HG03159 (cell line): ENCODE data around the gene CDC42BPG.
A peak's percentile ranks its signal among the peaks of the same experiment; 100 is the strongest.

Experiments used
- ATAC-seq: cut with Tn5 transposase; IDR thresholded peaks from one replicate; pipeline ENCODE4 v1.9.1; 2021; ENCODE audit warnings: mild to moderate bottlenecking, moderate library complexity; ENCODE audit not compliant: unreplicated experiment

CDC42BPG gene

GRCh38 chr11:64793271-64794160, 50.9 kb downstream of the CDC42BPG start:
- ATAC-seq: no peak

- ATAC-seq: no peak
These were observed 52.0 kb downstream of the CDC42BPG start for GRCh38 chr11:64792482-64792881.

- ATAC-seq: no peak
These were observed 52.6 kb downstream of the CDC42BPG start for GRCh38 chr11:64791781-64792291.

GRCh38 chr11:64790205-64791095, 54.0 kb downstream of the CDC42BPG start:
- no peak for ATAC-seq

GRCh38 chr11:64789331-64790204, 54.9 kb downstream of the CDC42BPG start:
- no peak for ATAC-seq

- ATAC-seq: no peak
These were observed 55.9 kb downstream of the CDC42BPG start for GRCh38 chr11:64788321-64789215.

- no peak for ATAC-seq
These were observed 56.7 kb downstream of the CDC42BPG start for GRCh38 chr11:64787526-64788320.

GRCh38 chr11:64786308-64786707, 58.1 kb downstream of the CDC42BPG start:
- ATAC-seq: no peak

GRCh38 chr11:64784813-64785581, 59.5 kb downstream of the CDC42BPG start:
- ATAC-seq: no peak

GRCh38 chr11:64778473-64779298, 65.8 kb downstream of the CDC42BPG start, which contains the start of gene SF1:
SF1 (minus strand) TSS chr11:64778542; CDS start chr11:64778392, 150 bp downstream.
- ATAC-seq: peak; percentile 75

GRCh38 chr11:64778223-64778472, 66.3 kb downstream of the CDC42BPG start:
- ATAC-seq: peak; percentile 6

- ATAC-seq: peak; percentile 29
These were observed 66.8 kb downstream of the CDC42BPG start for GRCh38 chr11:64777449-64778222.

GRCh38 chr11:64776875-64777274, 67.6 kb downstream of the CDC42BPG start:
- ATAC-seq: no peak

GRCh38 chr11:64776425-64776824, 68.0 kb downstream of the CDC42BPG start:
- ATAC-seq: no peak

- ATAC-seq: no peak
These were observed 70.3 kb downstream of the CDC42BPG start for GRCh38 chr11:64774144-64774543.
